ENCODE results near the gene ITGA5.

Gene ITGA5

DNA sequence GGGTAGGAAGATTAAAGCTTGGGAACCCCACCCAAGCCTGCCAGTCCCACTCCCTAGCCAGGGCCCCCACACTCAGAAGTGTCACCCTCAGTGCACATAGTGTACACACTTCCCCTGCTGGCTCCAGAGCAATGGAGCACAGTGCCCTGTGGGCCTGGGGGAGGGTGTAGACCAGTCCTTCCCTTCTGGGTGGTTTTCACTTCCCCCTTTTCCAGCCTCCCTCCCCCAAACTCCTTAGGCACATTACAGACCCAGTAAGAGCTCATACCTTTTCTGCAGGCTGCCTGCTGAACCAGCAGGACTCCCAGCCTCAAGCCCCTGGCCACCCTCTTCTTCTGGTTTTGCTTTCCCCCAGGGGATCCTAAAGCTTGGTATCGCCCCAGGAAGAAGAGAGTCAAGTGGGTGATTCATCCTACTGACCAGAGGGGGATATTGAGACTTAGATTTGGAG is 34.5 kb downstream of the ITGA5 start, which contains the start of gene ZNF385A:
Gene ZNF385A, minus strand, starts transcription at position 143 of the 451 bp plus-strand sequence. CDS start 219 bp downstream, outside the sequence.
- Histone ChIP-seq H3K9ac (ENCODE audit: low read depth, low read length) (no peak within 1 kb of the TSS), H3K36me3 (ENCODE audit: insufficient read depth, low read length) (no peaks in the 10 kb centered on the region), H3K27me3 (ENCODE audit: control insufficient read depth, insufficient read depth, low read length) (no peaks in the 10 kb centered on the region), H3K4me1 (ENCODE audit: control insufficient read depth, insufficient read depth, low read length) (peaks cover 23% of the 10 kb centered on the region), H3K4me3 (ENCODE audit: low read length) (no peak within 1 kb of the TSS), H3K4me2 (ENCODE audit: low read length) (no peak within 1 kb of the TSS), H3K9me3 (replicated peaks; ENCODE audit: low read length) (no peaks in the 10 kb centered on the region)

DNA sequence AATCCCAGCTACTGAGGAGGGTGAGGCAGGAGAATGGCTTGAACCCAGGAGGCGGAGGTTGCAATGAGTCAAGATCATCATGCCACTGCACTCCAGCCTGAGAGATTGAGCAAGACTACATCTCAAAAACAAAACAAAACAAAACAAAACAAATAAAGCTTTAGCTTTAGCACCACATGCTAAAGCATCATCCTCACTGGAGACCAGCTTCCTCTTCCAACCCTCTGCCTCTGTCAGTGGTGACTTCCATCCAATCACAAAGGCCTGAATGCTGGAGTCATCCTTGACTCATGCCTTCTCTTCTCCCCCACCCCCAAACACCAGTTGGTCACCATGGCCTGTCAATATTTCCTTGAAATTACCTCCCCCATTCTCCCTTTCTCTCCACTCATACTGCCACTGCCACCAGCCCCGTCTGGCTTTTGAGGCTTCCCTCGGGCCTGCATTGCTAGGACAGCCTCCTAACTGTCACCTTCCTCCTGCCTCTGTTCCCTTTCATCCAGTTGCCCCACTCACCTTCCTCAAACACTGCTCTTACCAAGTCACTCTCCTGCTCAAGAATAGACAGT is 35.9 kb downstream of the ITGA5 start:
- Histone ChIP-seq H3K27me3 (ENCODE audit: control insufficient read depth, insufficient read depth, low read length) (no peaks in the 10 kb centered on the region), H3K4me3 (ENCODE audit: low read length) (no peak overlapping the region), H3K4me1 (ENCODE audit: control insufficient read depth, insufficient read depth, low read length) (peaks cover 34% of the 10 kb centered on the region), H3K9me3 (replicated peaks; ENCODE audit: low read length) (no peaks in the 10 kb centered on the region), H3K36me3 (ENCODE audit: insufficient read depth, low read length) (no peaks in the 10 kb centered on the region), H3K9ac (ENCODE audit: low read depth, low read length) (peak overlapping the region; percentile 9), H3K4me2 (ENCODE audit: low read length) (peak overlapping the region; percentile 20)

DNA sequence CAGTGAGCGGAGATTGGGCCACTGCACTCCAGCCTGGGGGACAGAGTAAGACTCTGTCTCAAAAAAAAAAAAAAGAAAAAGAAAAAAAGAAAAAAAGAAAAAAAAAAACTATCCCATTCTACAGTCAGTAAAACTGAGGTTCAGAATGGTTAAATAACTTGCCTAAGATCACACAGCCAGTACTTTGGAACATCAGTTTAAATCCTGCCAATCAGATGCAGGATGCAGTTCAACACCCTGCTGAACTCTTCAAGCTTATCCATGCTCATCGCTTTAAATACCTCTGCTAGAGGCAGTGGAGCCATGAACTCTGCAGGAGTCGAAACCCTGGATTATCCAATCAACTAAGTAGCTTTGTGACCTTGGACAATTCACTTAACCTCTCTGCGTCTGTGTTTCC is 37.9 kb downstream of the ITGA5 start:
- Histone ChIP-seq H3K36me3 (ENCODE audit: insufficient read depth, low read length) (peaks cover 5% of the 10 kb centered on the region), H3K4me2 (ENCODE audit: low read length) (no peak overlapping the region), H3K9me3 (replicated peaks; ENCODE audit: low read length) (no peaks in the 10 kb centered on the region), H3K27me3 (ENCODE audit: control insufficient read depth, insufficient read depth, low read length) (no peaks in the 10 kb centered on the region), H3K4me1 (ENCODE audit: control insufficient read depth, insufficient read depth, low read length) (peaks cover 28% of the 10 kb centered on the region), H3K4me3 (ENCODE audit: low read length) (no peak overlapping the region), H3K9ac (ENCODE audit: low read depth, low read length) (no peak overlapping the region)

GRCh38 chr12:54379398-54380201 is 39.5 kb downstream of the ITGA5 start:
- Histone ChIP-seq H3K9me3 (replicated peaks; ENCODE audit: low read length) (no peaks in the 10 kb centered on the region), H3K4me2 (ENCODE audit: low read length) (peak overlapping the region; percentile 88), H3K27me3 (ENCODE audit: control insufficient read depth, insufficient read depth, low read length) (no peaks in the 10 kb centered on the region), H3K4me3 (ENCODE audit: low read length) (peak overlapping the region; percentile 59), H3K4me1 (ENCODE audit: control insufficient read depth, insufficient read depth, low read length) (peaks cover 32% of the 10 kb centered on the region), H3K36me3 (ENCODE audit: insufficient read depth, low read length) (peaks cover 5% of the 10 kb centered on the region), H3K9ac (ENCODE audit: low read depth, low read length) (peak overlapping the region; percentile 47)

GRCh38 chr12:54378796-54379397 is 40.2 kb downstream of the ITGA5 start:
- Histone ChIP-seq H3K27me3 (ENCODE audit: control insufficient read depth, insufficient read depth, low read length) (no peaks in the 10 kb centered on the region), H3K9ac (ENCODE audit: low read depth, low read length) (peak overlapping the region; percentile 47), H3K4me2 (ENCODE audit: low read length) (peak overlapping the region; percentile 88), H3K4me1 (ENCODE audit: control insufficient read depth, insufficient read depth, low read length) (peaks cover 36% of the 10 kb centered on the region), H3K36me3 (ENCODE audit: insufficient read depth, low read length) (peaks cover 5% of the 10 kb centered on the region), H3K4me3 (ENCODE audit: low read length) (peak overlapping the region; percentile 59), H3K9me3 (replicated peaks; ENCODE audit: low read length) (no peaks in the 10 kb centered on the region)

DNA sequence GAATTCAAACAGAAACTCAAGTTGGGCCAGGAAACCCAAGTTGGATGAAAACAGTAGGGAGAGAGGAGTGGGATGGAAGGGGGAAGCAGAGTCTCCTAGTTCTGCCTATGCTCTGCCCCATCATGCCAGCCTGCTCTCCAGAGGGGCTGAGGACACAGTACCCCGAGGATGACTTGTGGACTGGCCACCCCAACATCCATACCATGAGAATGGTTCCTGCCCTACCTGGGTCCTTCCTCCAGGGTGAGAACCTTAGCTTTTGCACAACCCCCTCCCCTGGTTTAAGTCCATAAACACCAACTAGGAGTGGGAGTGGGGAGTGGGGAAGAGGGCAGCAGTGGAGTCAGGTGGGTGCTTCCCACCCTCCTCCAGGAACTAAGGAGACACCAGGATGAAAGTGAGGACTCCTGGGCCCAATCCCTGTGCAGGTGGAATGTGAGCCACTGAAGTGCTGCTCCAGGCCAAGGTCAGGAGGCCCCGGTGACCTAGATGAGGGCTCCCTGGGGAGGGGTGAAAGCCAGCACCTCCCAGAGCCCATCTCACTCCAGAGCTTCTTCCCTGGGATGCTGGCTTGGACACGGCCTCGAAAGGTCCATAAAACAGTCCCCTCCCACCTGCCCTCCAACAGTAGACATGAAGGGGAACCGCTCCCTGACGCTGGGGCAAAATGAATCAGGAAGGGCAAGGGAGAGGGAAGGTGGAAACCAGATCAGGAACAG is 41.1 kb downstream of the ITGA5 start:
- Histone ChIP-seq H3K27me3 (ENCODE audit: control insufficient read depth, insufficient read depth, low read length) (no peaks in the 10 kb centered on the region), H3K36me3 (ENCODE audit: insufficient read depth, low read length) (peaks cover 5% of the 10 kb centered on the region), H3K9ac (ENCODE audit: low read depth, low read length) (no peak overlapping the region), H3K4me2 (ENCODE audit: low read length) (no peak overlapping the region), H3K4me1 (ENCODE audit: control insufficient read depth, insufficient read depth, low read length) (peaks cover 32% of the 10 kb centered on the region), H3K9me3 (replicated peaks; ENCODE audit: low read length) (no peaks in the 10 kb centered on the region), H3K4me3 (ENCODE audit: low read length) (no peak overlapping the region)

GRCh38 chr12:54377007-54377406 is 42.1 kb downstream of the ITGA5 start:
- Histone ChIP-seq H3K9ac (ENCODE audit: low read depth, low read length) (no peak overlapping the region), H3K4me3 (ENCODE audit: low read length) (no peak overlapping the region), H3K4me2 (ENCODE audit: low read length) (no peak overlapping the region), H3K4me1 (ENCODE audit: control insufficient read depth, insufficient read depth, low read length) (peaks cover 29% of the 10 kb centered on the region), H3K27me3 (ENCODE audit: control insufficient read depth, insufficient read depth, low read length) (no peaks in the 10 kb centered on the region), H3K9me3 (replicated peaks; ENCODE audit: low read length) (no peaks in the 10 kb centered on the region), H3K36me3 (ENCODE audit: insufficient read depth, low read length) (peaks cover 5% of the 10 kb centered on the region)

DNA sequence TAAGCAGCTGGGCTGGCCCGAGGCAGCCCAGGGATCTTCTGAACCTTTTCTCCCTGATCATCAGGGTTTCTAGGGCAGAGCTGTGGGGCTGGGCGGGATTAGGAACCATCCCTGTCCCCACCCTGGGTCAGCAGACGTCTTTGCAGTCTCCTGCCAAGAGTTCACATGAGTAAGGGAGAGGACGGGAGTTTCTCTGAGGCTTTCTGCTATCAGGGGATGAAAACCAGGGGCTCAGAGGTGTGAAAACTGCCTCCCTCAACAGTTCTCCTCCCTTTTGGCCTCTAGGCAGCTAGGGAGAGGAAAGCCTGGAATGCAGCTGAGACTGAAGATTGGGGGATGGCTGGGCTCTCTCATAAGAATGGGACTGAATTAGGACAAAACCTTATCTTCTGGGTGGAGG is 42.5 kb downstream of the ITGA5 start:
- H3K9ac ChIP-seq (ENCODE audit: low read depth, low read length): no peak overlapping the region
- H3K4me2 ChIP-seq (ENCODE audit: low read length): no peak overlapping the region
- H3K9me3 ChIP-seq (replicated peaks; ENCODE audit: low read length): no peaks in the 10 kb centered on the region
- H3K4me3 ChIP-seq (ENCODE audit: low read length): no peak overlapping the region
- H3K36me3 ChIP-seq (ENCODE audit: insufficient read depth, low read length): peaks cover 5% of the 10 kb centered on the region
- no peaks in the 10 kb centered on the region for H3K27me3 ChIP-seq (ENCODE audit: control insufficient read depth, insufficient read depth, low read length)
- H3K4me1 ChIP-seq (ENCODE audit: control insufficient read depth, insufficient read depth, low read length): peaks cover 33% of the 10 kb centered on the region

GRCh38 chr12:54375259-54375579 is 43.8 kb downstream of the ITGA5 start:
- H3K9me3 ChIP-seq (replicated peaks; ENCODE audit: low read length): no peaks in the 10 kb centered on the region
- no peak overlapping the region for H3K9ac ChIP-seq (ENCODE audit: low read depth, low read length)
- peaks cover 40% of the 10 kb centered on the region for H3K4me1 ChIP-seq (ENCODE audit: control insufficient read depth, insufficient read depth, low read length)
- no peak overlapping the region for H3K4me3 ChIP-seq (ENCODE audit: low read length)
- peaks cover 5% of the 10 kb centered on the region for H3K36me3 ChIP-seq (ENCODE audit: insufficient read depth, low read length)
- no peak overlapping the region for H3K4me2 ChIP-seq (ENCODE audit: low read length)
- no peaks in the 10 kb centered on the region for H3K27me3 ChIP-seq (ENCODE audit: control insufficient read depth, insufficient read depth, low read length)

GRCh38 chr12:54374562-54375258 is 44.4 kb downstream of the ITGA5 start:
- H3K4me1 ChIP-seq (ENCODE audit: control insufficient read depth, insufficient read depth, low read length): peaks cover 40% of the 10 kb centered on the region
- no peak overlapping the region for H3K4me3 ChIP-seq (ENCODE audit: low read length)
- no peaks in the 10 kb centered on the region for H3K27me3 ChIP-seq (ENCODE audit: control insufficient read depth, insufficient read depth, low read length)
- H3K36me3 ChIP-seq (ENCODE audit: insufficient read depth, low read length): peaks cover 5% of the 10 kb centered on the region
- no peak overlapping the region for H3K9ac ChIP-seq (ENCODE audit: low read depth, low read length)
- H3K4me2 ChIP-seq (ENCODE audit: low read length): peak overlapping the region; percentile 12
- H3K9me3 ChIP-seq (replicated peaks; ENCODE audit: low read length): no peaks in the 10 kb centered on the region

Data from skeletal muscle satellite cell (primary cell).